ENCODE data around the gene IL1A.

IL1A gene

GRCh38 chr2:112791019-112791418 lies 6.7 kb upstream of the IL1A start:
- peaks cover 5% of the 10 kb centered on the region for H3K4me1 ChIP-seq (ENCODE audit: insufficient read depth, insufficient read length)
- TF ChIP-seq ZNF274 (IDR thresholded peaks at IDR 0.05; ENCODE audit: low read depth, low read length) (no peak), SUZ12 (IDR thresholded peaks at IDR 0.05; ENCODE audit: extremely low read depth, insufficient read depth, insufficient read length) (no peak), YY1 (IDR thresholded peaks at IDR 0.05; ENCODE audit: insufficient read depth, insufficient read length) (no peak)
- no peaks in the 10 kb centered on the region for H3K36me3 ChIP-seq (ENCODE audit: insufficient read depth, insufficient read length, low read length)
- no peaks in the 10 kb centered on the region for H3K27me3 ChIP-seq (ENCODE audit: insufficient read depth, insufficient read length)
- H3K9ac ChIP-seq (ENCODE audit: insufficient read length, low read depth): no peak overlapping the region
- peak; percentile 35 for DNase-seq (ENCODE audit: low read depth, low spot score)
- H3K9me3 ChIP-seq (ENCODE audit: insufficient read depth, low read length): no peaks in the 10 kb centered on the region
- no peak overlapping the region for H3K4me3 ChIP-seq (ENCODE audit: insufficient read length, low read depth)

- TF ChIP-seq SUZ12 (IDR thresholded peaks at IDR 0.05; ENCODE audit: extremely low read depth, insufficient read depth, insufficient read length) (no peak), YY1 (IDR thresholded peaks at IDR 0.05; ENCODE audit: insufficient read depth, insufficient read length) (no peak), ZNF274 (IDR thresholded peaks at IDR 0.05; ENCODE audit: low read depth, low read length) (no peak)
- H3K4me1 ChIP-seq (ENCODE audit: insufficient read depth, insufficient read length): peaks cover 5% of the 10 kb centered on the region
These were observed 6.0 kb upstream of the IL1A start for GRCh38 chr2:112790305-112790704.

DNA sequence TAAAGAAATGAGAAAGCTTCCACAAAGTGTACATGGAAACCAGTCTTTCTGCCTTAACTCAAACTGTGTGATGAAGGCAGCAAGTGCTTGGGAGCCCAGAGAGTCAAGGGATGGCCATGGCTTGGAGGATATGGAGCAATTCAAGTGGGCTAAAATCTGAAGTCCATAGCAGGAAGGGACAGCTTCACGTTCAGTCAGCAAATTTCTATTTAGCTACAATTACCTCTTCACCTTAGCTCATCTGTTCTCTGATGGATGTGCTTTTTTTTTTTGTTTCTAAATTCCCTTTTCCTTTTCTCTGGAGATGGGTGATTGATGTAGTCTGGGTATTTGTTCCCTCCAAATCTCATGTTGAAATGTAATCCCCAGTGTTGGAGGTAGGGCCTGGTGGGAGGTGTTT lies 4.9 kb upstream of the IL1A start:
- Histone ChIP-seq H3K36me3 (ENCODE audit: insufficient read depth, insufficient read length, low read length) (no peaks in the 10 kb centered on the region), H3K9ac (ENCODE audit: insufficient read length, low read depth) (no peak overlapping the region), H3K9me3 (ENCODE audit: insufficient read depth, low read length) (no peaks in the 10 kb centered on the region), H3K4me1 (ENCODE audit: insufficient read depth, insufficient read length) (peaks cover 5% of the 10 kb centered on the region), H3K27me3 (ENCODE audit: insufficient read depth, insufficient read length) (no peaks in the 10 kb centered on the region), H3K4me3 (ENCODE audit: insufficient read length, low read depth) (no peak overlapping the region)
- TF ChIP-seq SUZ12 (IDR thresholded peaks at IDR 0.05; ENCODE audit: extremely low read depth, insufficient read depth, insufficient read length) (no peak), ZNF274 (IDR thresholded peaks at IDR 0.05; ENCODE audit: low read depth, low read length) (no peak), YY1 (IDR thresholded peaks at IDR 0.05; ENCODE audit: insufficient read depth, insufficient read length) (no peak)
- no peak for DNase-seq (ENCODE audit: low read depth, low spot score)

More at GRCh38 chr2:112790305-112790704, 6.0 kb upstream of the IL1A start:
- no peaks in the 10 kb centered on the region for H3K9me3 ChIP-seq (ENCODE audit: insufficient read depth, low read length)
- no peak overlapping the region for H3K4me3 ChIP-seq (ENCODE audit: insufficient read length, low read depth)
- H3K9ac ChIP-seq (ENCODE audit: insufficient read length, low read depth): no peak overlapping the region
- no peak for DNase-seq (ENCODE audit: low read depth, low spot score)
- no peaks in the 10 kb centered on the region for H3K36me3 ChIP-seq (ENCODE audit: insufficient read depth, insufficient read length, low read length)
- no peaks in the 10 kb centered on the region for H3K27me3 ChIP-seq (ENCODE audit: insufficient read depth, insufficient read length)

DNA sequence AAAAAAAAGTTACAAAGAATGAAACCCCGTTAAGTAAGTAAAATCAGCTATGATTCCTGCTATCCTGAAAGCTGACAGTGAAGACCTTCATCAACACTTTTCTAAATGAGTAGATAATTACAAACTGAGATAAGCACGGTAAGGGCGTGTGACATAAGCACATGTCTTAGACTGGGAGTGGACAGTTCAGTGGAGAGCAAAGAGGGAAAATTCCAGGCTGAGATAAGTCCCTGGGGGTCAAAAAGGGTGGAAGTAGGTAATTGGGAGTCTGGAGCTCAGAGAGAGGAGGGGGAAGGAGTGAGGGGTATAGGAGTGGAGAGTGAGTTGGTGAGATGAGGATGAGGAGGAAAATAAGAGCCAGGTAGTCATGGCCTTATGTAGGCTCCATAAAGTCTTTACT lies 4.4 kb upstream of the IL1A start:
- Histone ChIP-seq H3K4me3 (ENCODE audit: insufficient read length, low read depth) (no peak overlapping the region), H3K9ac (ENCODE audit: insufficient read length, low read depth) (no peak overlapping the region), H3K9me3 (ENCODE audit: insufficient read depth, low read length) (no peaks in the 10 kb centered on the region), H3K27me3 (ENCODE audit: insufficient read depth, insufficient read length) (no peaks in the 10 kb centered on the region), H3K4me1 (ENCODE audit: insufficient read depth, insufficient read length) (peaks cover 5% of the 10 kb centered on the region), H3K36me3 (ENCODE audit: insufficient read depth, insufficient read length, low read length) (no peaks in the 10 kb centered on the region)
- TF ChIP-seq YY1 (IDR thresholded peaks at IDR 0.05; ENCODE audit: insufficient read depth, insufficient read length) (no peak), ZNF274 (IDR thresholded peaks at IDR 0.05; ENCODE audit: low read depth, low read length) (no peak), SUZ12 (IDR thresholded peaks at IDR 0.05; ENCODE audit: extremely low read depth, insufficient read depth, insufficient read length) (no peak)
- DNase-seq (ENCODE audit: low read depth, low spot score): no peak

DNA sequence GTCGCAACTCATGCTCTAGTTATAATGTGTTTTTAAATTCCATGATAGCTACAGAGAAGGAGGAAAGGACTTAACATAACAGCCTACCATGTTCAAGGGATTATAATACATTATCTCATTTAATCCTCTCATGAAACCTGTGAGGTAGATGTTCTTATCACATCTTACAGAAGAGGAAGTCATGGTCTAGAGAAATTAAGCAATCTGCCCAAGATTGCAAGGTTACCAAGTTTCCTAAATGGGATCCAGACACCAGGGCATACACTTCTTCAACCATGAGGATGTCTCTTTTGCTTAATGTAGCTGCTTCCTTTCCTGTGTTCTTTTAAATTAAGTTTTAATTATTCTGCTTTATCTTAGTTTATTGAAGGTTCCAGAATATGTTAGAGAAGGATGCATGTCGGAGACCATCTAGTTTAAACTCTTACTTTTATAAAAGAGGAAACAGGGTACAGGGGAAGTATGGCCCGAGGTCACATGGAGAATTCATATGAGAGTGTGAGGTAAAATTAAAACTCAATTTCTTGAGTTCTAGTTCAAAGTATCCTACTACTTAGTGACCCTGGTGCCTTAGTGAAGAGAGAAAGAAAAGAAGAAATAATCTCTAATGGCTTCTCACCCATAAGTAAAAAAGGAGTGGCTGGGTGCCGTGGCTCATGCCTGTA lies 3.6 kb upstream of the IL1A start:
- H3K27me3 ChIP-seq (ENCODE audit: insufficient read depth, insufficient read length): no peaks in the 10 kb centered on the region
- no peaks in the 10 kb centered on the region for H3K9me3 ChIP-seq (ENCODE audit: insufficient read depth, low read length)
- H3K9ac ChIP-seq (ENCODE audit: insufficient read length, low read depth): no peak overlapping the region
- H3K4me3 ChIP-seq (ENCODE audit: insufficient read length, low read depth): no peak overlapping the region
- TF ChIP-seq ZNF274 (IDR thresholded peaks at IDR 0.05; ENCODE audit: low read depth, low read length) (no peak), SUZ12 (IDR thresholded peaks at IDR 0.05; ENCODE audit: extremely low read depth, insufficient read depth, insufficient read length) (no peak), YY1 (IDR thresholded peaks at IDR 0.05; ENCODE audit: insufficient read depth, insufficient read length) (no peak)
- no peaks in the 10 kb centered on the region for H3K36me3 ChIP-seq (ENCODE audit: insufficient read depth, insufficient read length, low read length)
- H3K4me1 ChIP-seq (ENCODE audit: insufficient read depth, insufficient read length): peaks cover 7% of the 10 kb centered on the region
- no peak for DNase-seq (ENCODE audit: low read depth, low spot score)

DNA sequence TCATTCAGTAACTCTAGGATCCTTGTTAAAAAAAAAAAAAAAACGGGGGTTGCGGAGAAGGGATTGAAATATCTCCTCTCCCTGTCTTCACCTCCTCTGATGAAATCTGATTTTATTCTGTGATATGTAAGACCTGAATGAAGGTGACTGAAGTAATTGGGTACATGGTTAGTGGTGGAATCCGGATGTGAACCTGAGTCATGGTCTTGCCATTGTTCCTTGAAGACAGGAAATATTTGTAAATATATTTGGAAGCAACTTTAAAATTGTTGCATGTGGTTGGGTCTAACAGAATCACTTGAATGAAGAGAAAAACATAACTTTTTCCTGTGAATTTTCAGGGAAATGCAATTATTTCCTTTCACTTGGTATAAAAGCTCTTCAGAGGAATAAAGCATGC lies 3.0 kb upstream of the IL1A start:
- H3K4me3 ChIP-seq (ENCODE audit: insufficient read length, low read depth): no peak overlapping the region
- no peak overlapping the region for H3K9ac ChIP-seq (ENCODE audit: insufficient read length, low read depth)
- TF ChIP-seq SUZ12 (IDR thresholded peaks at IDR 0.05; ENCODE audit: extremely low read depth, insufficient read depth, insufficient read length): no peak
- no peak for TF ChIP-seq ZNF274 (IDR thresholded peaks at IDR 0.05; ENCODE audit: low read depth, low read length)
- TF ChIP-seq YY1 (IDR thresholded peaks at IDR 0.05; ENCODE audit: insufficient read depth, insufficient read length): no peak
- no peaks in the 10 kb centered on the region for H3K36me3 ChIP-seq (ENCODE audit: insufficient read depth, insufficient read length, low read length)
- H3K9me3 ChIP-seq (ENCODE audit: insufficient read depth, low read length): no peaks in the 10 kb centered on the region
- no peak for DNase-seq (ENCODE audit: low read depth, low spot score)
- no peaks in the 10 kb centered on the region for H3K27me3 ChIP-seq (ENCODE audit: insufficient read depth, insufficient read length)
- H3K4me1 ChIP-seq (ENCODE audit: insufficient read depth, insufficient read length): peaks cover 7% of the 10 kb centered on the region

DNA sequence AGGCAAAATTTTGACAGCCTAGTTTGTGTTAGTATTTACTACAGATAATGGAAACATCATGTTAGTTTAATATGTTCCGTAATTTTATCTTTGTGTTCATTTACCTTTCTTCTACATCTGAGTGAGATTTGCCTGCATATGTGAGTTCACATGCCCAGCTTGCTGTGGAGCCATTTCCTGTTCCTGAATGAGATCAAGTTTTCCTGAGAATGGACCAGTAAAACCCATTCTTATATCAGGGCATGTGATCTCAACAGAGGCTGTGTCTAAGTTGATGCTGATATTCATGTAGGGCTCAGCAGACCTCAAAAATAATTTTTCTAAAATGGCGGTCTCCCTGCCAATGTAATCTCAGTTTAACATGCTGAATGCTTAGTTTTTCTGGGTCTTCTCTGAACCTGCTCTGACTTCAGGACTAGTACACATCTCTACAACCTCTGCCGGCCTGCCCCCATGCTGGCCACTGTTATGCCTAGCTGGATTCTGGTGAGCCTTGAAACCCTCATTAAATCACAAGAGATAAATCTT lies 1.0 kb downstream of the IL1A start:
- TF ChIP-seq SUZ12 (IDR thresholded peaks at IDR 0.05; ENCODE audit: extremely low read depth, insufficient read depth, insufficient read length) (no peak), ZNF274 (IDR thresholded peaks at IDR 0.05; ENCODE audit: low read depth, low read length) (no peak), YY1 (IDR thresholded peaks at IDR 0.05; ENCODE audit: insufficient read depth, insufficient read length) (no peak)
- no peak for DNase-seq (ENCODE audit: low read depth, low spot score)
- no peak overlapping the region for H3K9ac ChIP-seq (ENCODE audit: insufficient read length, low read depth)
- H3K27me3 ChIP-seq (ENCODE audit: insufficient read depth, insufficient read length): no peaks in the 10 kb centered on the region
- no peaks in the 10 kb centered on the region for H3K9me3 ChIP-seq (ENCODE audit: insufficient read depth, low read length)
- no peaks in the 10 kb centered on the region for H3K36me3 ChIP-seq (ENCODE audit: insufficient read depth, insufficient read length, low read length)
- no peak overlapping the region for H3K4me3 ChIP-seq (ENCODE audit: insufficient read length, low read depth)
- peaks cover 2% of the 10 kb centered on the region for H3K4me1 ChIP-seq (ENCODE audit: insufficient read depth, insufficient read length)
